ENCODE results near the gene POLR3A. TPM values are rescaled to one million over a fixed set of nuclear protein-coding genes. Genes with fewer than 3 reads are reported as not detected.

Gene POLR3A
- total RNA-seq, 1 experiment from 2014 or later = 15.3 TPM

GRCh38 chr10:78047314-78047891 lies 18.1 kb upstream of the POLR3A start:
- DNase-seq (ENCODE audit: low read depth) = peak; percentile 78

- no peak for DNase-seq (ENCODE audit: low read depth)
These were observed 17.5 kb upstream of the POLR3A start for GRCh38 chr10:78046711-78047269.

DNA sequence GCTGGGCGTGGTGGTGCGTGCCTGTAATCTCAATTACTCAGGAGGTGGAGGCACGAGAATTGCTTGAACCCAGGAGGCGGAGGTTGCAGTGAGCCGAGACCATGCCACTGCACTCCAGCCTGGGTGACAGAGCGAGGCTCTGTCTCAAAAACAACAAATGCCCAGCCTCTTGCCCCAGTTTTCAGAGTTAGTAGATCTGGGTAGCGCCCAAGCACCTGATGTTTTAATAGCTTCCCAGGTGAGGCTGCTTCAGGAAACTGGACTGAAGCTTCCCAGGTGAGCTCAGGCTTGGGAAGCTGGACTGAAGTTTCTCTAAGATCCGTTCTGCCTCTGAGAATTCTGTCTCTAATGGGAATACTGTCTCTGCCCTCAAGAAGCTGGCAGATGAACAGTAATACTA lies 16.5 kb upstream of the POLR3A start:
- DNase-seq (ENCODE audit: low read depth) = no peak

DNA sequence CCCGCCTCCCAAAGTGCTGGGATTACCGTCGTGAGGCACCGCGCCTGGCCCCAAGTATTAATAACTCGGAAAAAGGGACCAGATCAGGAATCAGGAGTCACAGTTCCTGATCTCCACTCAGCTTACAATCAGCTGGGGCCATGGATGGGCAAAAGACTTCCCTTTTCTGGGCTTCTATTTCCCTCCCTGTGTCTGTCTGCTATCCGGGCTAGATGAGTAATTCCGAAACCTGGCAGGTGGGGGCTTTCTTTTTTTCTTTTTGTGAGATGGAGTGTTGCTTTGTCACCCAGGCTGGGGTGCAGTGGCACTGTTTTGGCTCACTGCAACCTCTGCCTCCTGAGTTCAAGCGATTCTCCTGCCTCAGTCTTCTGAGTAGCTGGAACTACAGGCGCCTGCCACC lies 15.9 kb upstream of the POLR3A start:
- DNase-seq (ENCODE audit: low read depth) = no peak

- no peak for DNase-seq (ENCODE audit: low read depth)
These were observed 15.4 kb upstream of the POLR3A start for GRCh38 chr10:78044699-78045098.

GRCh38 chr10:78044179-78044578 lies 14.9 kb upstream of the POLR3A start:
- DNase-seq (ENCODE audit: low read depth) = no peak

- no peak for DNase-seq (ENCODE audit: low read depth)
These were observed 13.4 kb upstream of the POLR3A start for GRCh38 chr10:78042752-78043104.

DNA sequence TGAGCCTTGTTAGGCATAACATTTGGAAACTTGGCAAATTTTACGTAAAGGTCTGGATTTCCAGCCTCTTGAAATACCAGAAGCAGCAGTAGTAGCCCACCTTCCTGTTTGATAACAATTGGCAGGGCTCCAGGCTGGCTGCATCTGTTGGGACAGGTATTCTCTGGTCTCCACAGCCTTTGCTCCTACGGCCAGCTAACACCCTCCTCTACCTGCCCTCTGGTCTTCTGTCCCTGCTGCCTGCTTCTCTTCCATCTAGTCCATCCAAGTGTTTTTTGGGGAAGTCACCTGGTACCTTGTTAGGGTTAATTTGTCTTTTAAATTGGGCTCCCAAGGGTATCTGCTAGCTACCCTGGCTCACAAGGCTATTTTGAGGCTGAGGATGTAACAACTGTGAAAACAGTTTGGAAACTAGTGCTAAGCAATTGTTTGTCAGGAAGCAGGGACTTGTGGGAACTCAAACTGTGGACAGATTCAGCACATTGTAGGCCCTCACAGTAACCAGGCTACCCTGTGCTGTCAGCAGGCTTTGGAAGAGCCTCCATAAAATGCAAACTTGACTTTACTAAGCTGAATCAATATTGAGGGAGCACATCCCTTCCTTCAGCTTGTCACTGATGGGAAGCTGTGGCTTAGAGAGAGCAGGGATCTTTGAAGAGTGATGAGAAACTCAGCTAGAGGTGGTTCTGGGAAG lies 12.9 kb upstream of the POLR3A start:
- DNase-seq (ENCODE audit: low read depth) = no peak

GRCh38 chr10:78041170-78042057 lies 12.1 kb upstream of the POLR3A start:
- DNase-seq (ENCODE audit: low read depth) = no peak

DNA sequence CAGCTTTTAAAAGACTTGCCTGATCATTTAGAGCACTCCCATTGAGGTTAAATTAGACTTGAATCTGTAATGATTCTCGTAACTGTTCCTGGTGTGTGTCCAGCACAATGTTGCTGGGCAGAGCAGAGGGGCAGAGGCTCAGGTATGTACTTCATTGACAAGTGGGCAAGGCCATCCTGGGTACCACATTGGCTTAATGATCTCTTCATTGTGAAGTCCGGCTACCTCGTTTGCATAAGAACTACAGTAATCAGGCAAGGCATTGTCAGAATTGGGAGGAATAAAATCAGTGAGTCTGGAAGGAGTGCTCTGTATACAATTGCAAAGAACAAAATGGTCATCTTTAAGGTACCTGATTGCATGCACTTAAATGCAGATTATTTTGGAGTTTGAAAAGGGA lies 10.4 kb upstream of the POLR3A start:
- no peak for DNase-seq (ENCODE audit: low read depth)

- DNase-seq (ENCODE audit: low read depth) = no peak
These were observed 9.7 kb upstream of the POLR3A start for GRCh38 chr10:78038791-78039547.

DNA sequence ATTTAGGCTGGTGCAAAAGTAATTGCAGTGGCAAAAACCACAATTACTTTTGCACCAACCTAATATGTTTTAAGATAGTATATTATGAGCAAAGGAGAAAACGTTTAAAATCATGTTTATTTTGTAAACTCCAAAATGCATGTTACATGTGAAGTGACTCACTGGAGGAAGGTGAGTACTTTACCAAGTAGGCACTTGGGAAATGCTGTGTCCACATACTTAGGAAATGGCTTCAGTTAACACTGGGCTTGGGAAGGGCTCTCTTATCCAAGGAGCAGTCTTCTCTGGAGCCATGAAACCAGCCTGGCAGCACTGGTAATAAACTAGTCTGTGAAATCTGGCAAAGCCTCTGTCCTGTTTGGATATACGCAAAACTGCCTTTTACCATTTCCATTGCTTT lies 8.8 kb upstream of the POLR3A start:
- peak; percentile 16 for DNase-seq (ENCODE audit: low read depth)

DNA sequence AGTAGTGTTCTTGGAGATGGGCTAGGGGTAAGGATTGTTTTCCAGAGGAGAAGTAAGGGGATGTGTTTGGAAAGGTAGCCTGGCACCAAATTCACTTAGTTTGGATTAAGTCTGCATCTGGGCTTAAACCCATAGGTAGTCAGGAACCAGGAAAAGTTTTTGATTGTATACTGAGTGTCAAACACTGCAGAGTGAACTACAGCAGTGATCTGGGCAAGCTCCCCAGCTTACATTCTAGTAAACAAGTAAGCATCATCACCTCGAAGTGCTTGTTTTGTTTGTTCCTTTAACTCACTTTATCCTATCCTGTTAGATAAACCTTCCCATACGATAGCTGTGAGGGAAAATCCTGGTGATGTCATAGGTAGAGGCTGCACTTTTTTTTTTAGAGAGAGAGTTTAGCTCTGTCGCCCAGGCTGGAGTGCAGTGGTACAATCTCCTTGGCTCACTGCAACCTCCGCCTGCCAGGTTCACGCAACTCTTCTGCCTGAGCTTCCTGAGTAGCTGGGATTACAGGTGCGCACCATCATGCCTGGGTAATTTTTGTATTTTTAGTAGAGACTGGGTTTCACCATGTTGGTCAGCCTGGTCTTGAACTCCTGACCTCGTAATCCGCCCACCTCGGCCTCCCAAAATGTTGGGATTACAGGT lies 6.7 kb upstream of the POLR3A start:
- DNase-seq (ENCODE audit: low read depth) = no peak

- no peak for DNase-seq (ENCODE audit: low read depth)
These were observed 6.1 kb upstream of the POLR3A start for GRCh38 chr10:78035437-78035836.

DNA sequence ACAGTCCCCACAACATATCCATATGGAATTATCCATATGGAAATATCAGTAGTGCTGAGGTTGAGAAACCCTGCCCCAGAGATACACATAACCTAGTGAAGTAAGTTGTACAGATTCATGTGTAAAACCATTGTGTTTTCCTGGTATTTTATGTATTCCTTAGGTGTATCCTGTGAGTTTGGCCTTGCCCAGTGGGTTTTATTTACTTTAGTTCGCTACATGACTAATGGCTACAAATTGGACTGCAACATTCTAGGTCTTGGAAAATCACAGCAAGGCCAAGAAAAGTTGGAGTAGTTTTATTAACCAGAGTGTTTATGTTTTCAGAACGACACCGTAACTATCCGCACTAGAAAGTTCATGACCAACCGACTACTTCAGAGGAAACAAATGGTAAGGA lies 5.7 kb upstream of the POLR3A start:
- DNase-seq (ENCODE audit: low read depth) = no peak

DNA sequence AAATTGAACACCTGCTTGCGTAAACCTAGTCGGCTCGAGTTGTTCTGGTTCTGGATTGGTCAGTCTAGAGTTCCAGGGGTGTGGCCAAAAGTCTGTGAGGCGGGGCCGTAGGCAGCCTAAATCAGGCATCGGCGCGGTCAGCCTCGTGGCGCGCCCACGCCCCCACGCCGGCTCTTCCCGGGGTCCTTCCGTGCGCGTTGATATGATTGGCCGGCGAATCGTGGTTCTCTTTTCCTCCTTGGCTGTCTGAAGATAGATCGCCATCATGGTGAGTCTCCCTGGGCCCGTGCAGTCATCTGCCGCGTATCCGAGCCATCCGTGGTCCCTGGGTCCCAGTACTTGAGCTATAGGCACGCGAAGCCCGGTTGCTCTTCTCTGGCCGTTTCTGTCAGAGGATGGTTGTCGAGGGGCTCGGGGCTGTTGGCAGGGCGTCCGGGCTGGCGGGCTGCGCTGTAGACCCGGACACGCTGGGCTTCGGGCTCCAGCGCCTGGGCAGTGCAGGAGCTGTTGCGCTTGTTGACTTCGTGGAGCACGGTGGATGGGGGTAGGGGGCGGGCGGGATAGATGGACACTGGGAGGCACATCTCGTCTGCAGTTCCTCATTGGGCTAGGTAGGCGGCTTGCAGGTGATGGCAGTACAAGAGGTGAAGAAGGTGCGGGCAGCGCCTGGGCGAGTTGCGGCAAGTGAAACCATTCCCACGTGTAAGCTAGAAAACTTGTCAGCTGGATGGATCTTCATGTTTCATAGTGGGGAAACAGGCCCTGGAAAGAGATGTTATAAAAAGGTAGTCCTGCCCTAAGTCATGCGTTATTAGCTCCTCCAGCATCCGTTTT lies 4.5 kb upstream of the POLR3A start, which contains the start of gene RPS24:
Gene RPS24, plus strand, starts transcription at position 227 of the 834 bp plus-strand sequence. Its CDS starts 39 bp downstream, at position 266.
- peak; percentile 96 for DNase-seq (ENCODE audit: low read depth)

- DNase-seq (ENCODE audit: low read depth) = no peak
These were observed 4.0 kb upstream of the POLR3A start for GRCh38 chr10:78033387-78033636.

DNA sequence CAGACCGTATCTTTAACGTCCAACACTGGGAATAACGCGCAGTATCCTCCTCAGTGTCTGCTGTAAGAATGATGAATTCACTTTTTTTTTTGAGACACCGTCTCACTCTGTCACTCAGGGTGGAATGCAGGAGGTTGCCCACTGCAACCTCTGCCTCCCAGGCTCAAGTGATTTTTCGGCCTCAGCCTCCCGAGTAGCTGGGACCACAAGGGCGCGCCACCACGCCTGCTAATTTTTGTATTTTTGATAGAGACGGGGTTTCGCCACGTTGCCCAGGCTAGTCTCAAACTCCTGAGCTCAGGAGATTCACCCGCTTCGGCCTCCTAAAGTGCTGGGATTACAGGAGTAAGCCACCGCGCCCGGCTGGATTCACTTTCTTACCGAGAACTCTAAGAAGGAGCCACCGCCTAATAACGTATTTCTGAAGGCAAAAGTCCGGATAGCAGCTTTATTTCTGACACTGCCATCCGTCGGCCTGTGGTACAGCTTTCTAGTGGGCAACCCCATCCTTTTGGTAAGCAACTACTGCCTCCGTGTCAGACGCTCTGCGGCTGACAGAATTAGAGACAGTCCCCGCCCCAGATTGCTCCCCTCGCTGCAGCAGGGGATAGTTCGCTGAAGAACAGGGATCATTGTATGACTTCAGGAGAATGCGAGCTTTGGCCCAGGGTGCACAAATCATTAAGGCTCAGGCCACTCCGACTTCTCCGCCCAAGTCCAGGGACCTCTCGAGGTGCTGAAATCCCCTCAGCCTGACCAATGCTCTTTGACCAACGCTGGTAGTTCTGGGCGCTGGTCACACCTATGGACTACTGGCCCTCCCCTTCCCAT lies 662 bp downstream of the POLR3A start:
- DNase-seq (ENCODE audit: low read depth) = no peak

GRCh38 chr10:78025685-78026364 lies 3.5 kb downstream of the POLR3A start:
- peak; percentile 75 for DNase-seq (ENCODE audit: low read depth)

All from LHCN-M2 (cell line).